Chondrocyte (in vitro differentiated cells): Measurements from ENCODE around the gene FYN. TPM values are rescaled to one million over a fixed set of nuclear protein-coding genes. Genes with fewer than 3 reads are reported as not detected.

Experiments used
- DNase-seq: peaks from one replicate; pipeline ENCODE4 v3.0.0; 2021; ENCODE audit warnings: mixed read lengths, low spot score
- H3K27ac Mint-ChIP-seq: one replicate; pipeline ENCODE4 v1.8.0; 2021; ENCODE audit warnings: mild to moderate bottlenecking, moderate library complexity, mixed read lengths; ENCODE audit not compliant: unreplicated experiment
- H3K27me3 Mint-ChIP-seq: 2 replicates; pipeline ENCODE4 v1.8.0; 2021; ENCODE audit warnings: low read depth, mixed read lengths
- H3K36me3 Mint-ChIP-seq: 2 replicates; pipeline ENCODE4 v1.8.0; 2021; ENCODE audit warnings: low read depth, mixed read lengths
- H3K4me1 Mint-ChIP-seq: 2 replicates; pipeline ENCODE4 v1.8.0; 2021; ENCODE audit warnings: low read depth, mild to moderate bottlenecking, mixed read lengths
- H3K4me3 Mint-ChIP-seq: one replicate; pipeline ENCODE4 v1.8.0; 2021; ENCODE audit warnings: mild to moderate bottlenecking, moderate library complexity, mixed read lengths; ENCODE audit not compliant: unreplicated experiment
- H3K9me3 Mint-ChIP-seq: 2 replicates; pipeline ENCODE4 v1.8.0; 2021; ENCODE audit warnings: low read depth, mixed read lengths
- CTCF ChIP-seq: fragments of 200-600 bp; sonication (generic); IDR thresholded peaks from 2 replicates; pipeline ENCODE4 v1.5.0; 2021; ENCODE audit warnings: antibody characterized with exemption, mild to moderate bottlenecking, moderate library complexity
- total RNA-seq: library from RNA; stranded (reverse); gene quantifications from 3 replicates; pipeline ENCODE4 v1.2.1, GENCODE V29; 2021

FYN gene
- total RNA-seq, 1 donor from 2014 or later, result 109 TPM

DNA sequence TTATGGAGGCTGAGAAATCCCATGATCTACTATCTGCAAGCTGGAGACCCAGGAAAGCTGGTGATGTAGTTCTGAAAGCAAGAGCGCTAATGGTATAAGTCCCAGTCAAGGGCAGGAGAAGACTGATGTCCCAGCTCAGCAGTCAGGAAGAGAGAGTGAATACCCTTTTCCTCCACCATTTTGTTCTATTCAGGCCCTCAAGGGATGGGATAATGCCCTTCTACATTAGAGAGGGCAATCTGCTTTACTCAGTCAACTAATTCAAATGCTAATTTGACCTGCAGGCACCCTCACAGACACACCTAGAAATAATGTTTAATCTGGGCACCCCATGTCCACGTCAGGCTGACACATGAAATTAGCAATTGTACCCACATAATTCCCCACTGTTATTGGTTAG is 10.8 kb upstream of the FYN start:
- H3K4me3 Mint-ChIP-seq, result no peak overlapping the region
- H3K27me3 Mint-ChIP-seq, result no peaks in the 10 kb centered on the region
- H3K9me3 Mint-ChIP-seq, result peaks cover 4% of the 10 kb centered on the region
- no peak overlapping the region for H3K27ac Mint-ChIP-seq
- H3K36me3 Mint-ChIP-seq, result no peaks in the 10 kb centered on the region
- no peak for DNase-seq
- TF ChIP-seq CTCF, result no peak
- H3K4me1 Mint-ChIP-seq, result peaks cover 19% of the 10 kb centered on the region

GRCh38 chr6:111880181-111880888 is 7.1 kb upstream of the FYN start:
- Mint-ChIP-seq H3K9me3 (peaks cover under 1% of the 10 kb centered on the region), H3K36me3 (no peaks in the 10 kb centered on the region), H3K4me1 (peaks cover 14% of the 10 kb centered on the region), H3K27ac (peak overlapping the region; percentile 75), H3K27me3 (no peaks in the 10 kb centered on the region), H3K4me3 (no peak overlapping the region)
- TF ChIP-seq CTCF, result no peak
- DNase-seq, result no peak

DNA sequence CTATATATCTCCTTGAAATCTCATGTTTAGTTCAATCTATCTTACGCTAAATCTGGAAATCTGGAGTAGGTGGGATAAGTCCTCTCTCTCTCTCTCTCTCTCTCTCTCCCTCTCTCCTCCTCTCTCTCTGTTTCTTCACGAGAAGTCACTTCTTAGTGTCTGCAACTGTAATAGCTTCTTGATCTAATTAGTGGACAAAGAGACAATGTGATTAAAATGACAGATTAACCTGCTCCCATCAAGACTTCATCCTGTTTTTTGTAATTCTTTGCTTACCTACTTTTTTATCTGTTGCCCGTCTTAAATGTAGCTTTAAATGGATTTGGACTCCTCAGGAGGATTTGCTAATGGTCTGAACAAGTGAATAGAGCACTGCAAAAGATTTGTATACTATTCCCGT is 2.5 kb upstream of the FYN start:
- Mint-ChIP-seq H3K27ac (no peak overlapping the region), H3K36me3 (no peaks in the 10 kb centered on the region), H3K4me3 (no peak overlapping the region), H3K9me3 (no peaks in the 10 kb centered on the region), H3K4me1 (peaks cover 38% of the 10 kb centered on the region), H3K27me3 (no peaks in the 10 kb centered on the region)
- no peak for DNase-seq
- TF ChIP-seq CTCF, result no peak

GRCh38 chr6:111874025-111874415 is 768 bp upstream of the FYN start:
- H3K36me3 Mint-ChIP-seq, result no peaks in the 10 kb centered on the region
- H3K9me3 Mint-ChIP-seq, result no peaks in the 10 kb centered on the region
- peak overlapping the region; percentile 94 for H3K27ac Mint-ChIP-seq
- no peaks in the 10 kb centered on the region for H3K27me3 Mint-ChIP-seq
- H3K4me3 Mint-ChIP-seq, result peak overlapping the region; percentile 87
- peaks cover 32% of the 10 kb centered on the region for H3K4me1 Mint-ChIP-seq
- no peak for DNase-seq
- no peak for TF ChIP-seq CTCF

DNA sequence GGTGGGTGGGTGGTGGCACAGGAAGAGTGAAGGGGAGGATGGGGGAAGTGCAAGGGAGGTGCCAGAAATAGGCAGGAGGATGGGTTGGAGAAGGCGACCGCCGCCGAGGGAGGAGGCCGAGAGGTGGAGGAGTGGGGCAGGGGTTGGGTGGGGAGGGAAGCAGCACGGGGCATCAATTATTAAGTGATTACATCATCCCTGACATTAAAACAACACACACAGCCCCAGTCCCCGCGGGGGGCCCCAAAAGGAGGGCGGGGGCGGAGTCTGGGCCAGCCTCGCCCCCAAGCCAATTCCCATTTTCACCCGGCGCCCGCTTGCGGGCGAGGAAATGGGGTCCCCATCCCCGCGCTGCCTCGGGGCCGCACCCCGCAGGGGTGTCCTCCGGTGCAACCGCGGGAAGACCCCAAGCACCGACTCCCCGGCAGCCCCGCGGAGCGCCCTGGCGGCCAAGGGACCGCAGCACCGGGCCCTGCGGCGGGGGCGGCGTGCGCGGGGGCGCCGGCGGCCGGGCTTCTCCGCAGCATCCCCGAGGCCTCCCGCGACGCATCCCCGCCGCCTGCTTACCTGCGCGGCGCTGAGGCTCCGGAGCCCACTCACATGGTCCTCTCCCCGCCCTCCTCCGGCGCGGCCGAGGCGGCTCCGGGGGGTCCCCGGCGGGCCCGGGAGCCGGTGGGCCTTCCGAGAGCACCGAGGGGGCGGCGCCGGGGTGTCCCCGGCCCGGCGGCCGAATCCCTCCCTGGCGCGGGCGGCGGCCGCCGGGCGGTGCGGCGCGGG is 663 bp downstream of the FYN start:
- DNase-seq, result no peak
- H3K27ac Mint-ChIP-seq, result peak overlapping the region; percentile 90
- no peaks in the 10 kb centered on the region for H3K27me3 Mint-ChIP-seq

More for the DNA sequence above, 663 bp downstream of the FYN start:
- no peaks in the 10 kb centered on the region for H3K36me3 Mint-ChIP-seq
- H3K9me3 Mint-ChIP-seq, result no peaks in the 10 kb centered on the region
- H3K4me1 Mint-ChIP-seq, result peaks cover 34% of the 10 kb centered on the region
- peak overlapping the region; percentile 92 for H3K4me3 Mint-ChIP-seq
- TF ChIP-seq CTCF, result no peak
